ENCODE measurements around the gene VWA2.

- TF ChIP-seq YY1 (tag by site-specific recombination; IDR thresholded peaks at IDR 0.05) (no peak), ZNF404 (tag by site-specific recombination; IDR thresholded peaks at IDR 0.05) (no peak), CTCF (tag by site-specific recombination; IDR thresholded peaks at IDR 0.05) (no peak), ZNF175 (tag by site-specific recombination; IDR thresholded peaks at IDR 0.05) (no peak), ZNF707 (tag by site-specific recombination; IDR thresholded peaks at IDR 0.05) (no peak)
Observed at GRCh38 chr10:114208351-114208750, 30.7 kb upstream of the VWA2 start.
